ENCODE measurements around the gene KRT38. TPM values are rescaled to one million over a fixed set of nuclear protein-coding genes. Genes with fewer than 3 reads are reported as not detected.

The KRT38 gene
- total and polyA plus RNA-seq, 2 of the 8 experiments (the other 6 are each of a cell fraction or from before 2014, with no cell fraction given) = not detected

- 87% methylated on average over 4 of the region's 4 CpGs; no CpG with 5 or more reads in 1 of the 2 experiments for WGBS, 2 experiments (ENCODE audit: extremely low coverage in 1 of 2, insufficient coverage in 1 of 2, insufficient read length in 1 of 2, insufficient replicate concordance in 2 of 2, low coverage in 1 of 2, low lambda C conversion rate in 2 of 2, missing lambda C conversion rate in 1 of 2)
- H3K18ac ChIP-seq (ENCODE audit: extremely low read depth, low read length) = no peak overlapping the region
- no peak overlapping the region for H3K4me2 ChIP-seq (ENCODE audit: insufficient read depth in 1 of 2, low read depth in 2 of 2, low read length in 2 of 2)
- no peaks in the 10 kb centered on the region for H3K27me3 ChIP-seq (replicated peaks in 1 of 4; ENCODE audit: control insufficient read depth in 3 of 4, extremely low read depth in 1 of 4, insufficient read depth in 3 of 4, low read length in 3 of 4)
- no peak overlapping the region for H2AK5ac ChIP-seq (ENCODE audit: low read depth, low read length)
- no peak overlapping the region for H3K56ac ChIP-seq (replicated peaks; ENCODE audit: insufficient read length, low read depth, low read length)
- H4K20me1 ChIP-seq (replicated peaks in 1 of 2; ENCODE audit: control insufficient read depth in 1 of 2, insufficient read depth in 2 of 2, low read length in 2 of 2) = no peaks in the 10 kb centered on the region
- H3K9ac ChIP-seq (replicated peaks in 1 of 4; ENCODE audit: extremely low read depth in 1 of 4, low read depth in 3 of 4, low read length in 3 of 4) = no peak overlapping the region
- no peak overlapping the region for H3K4me3 ChIP-seq (ENCODE audit: extremely low read depth in 1 of 4, insufficient read depth in 2 of 4, low read depth in 3 of 4, low read length in 4 of 4)
- H2AFZ ChIP-seq (ENCODE audit: low read length) = no peak overlapping the region
- no peaks in the 10 kb centered on the region for H3K4me1 ChIP-seq (replicated peaks in 1 of 4; ENCODE audit: control insufficient read depth in 3 of 4, insufficient read depth in 4 of 4, low read length in 3 of 4)
- no peak overlapping the region for H3K14ac ChIP-seq (ENCODE audit: insufficient read length)
- H2BK20ac ChIP-seq (ENCODE audit: low read length) = no peak overlapping the region
- no peak for FAIRE-seq
- no peak overlapping the region for H2BK12ac ChIP-seq (ENCODE audit: low read depth, low read length)
- H3K23me2 ChIP-seq (ENCODE audit: low read depth, low read length) = no peaks in the 10 kb centered on the region
- no peak overlapping the region for H3K4ac ChIP-seq (replicated peaks; ENCODE audit: insufficient read length, low read depth, low read length)
- H3K36me3 ChIP-seq (ENCODE audit: control insufficient read depth in 2 of 4, insufficient read depth in 4 of 4, low read length in 3 of 4) = no peaks in the 10 kb centered on the region
- H2BK5ac ChIP-seq (ENCODE audit: low read depth, low read length) = no peak overlapping the region
- CTCF ChIA-PET (ENCODE audit: partially characterized antibody) = interaction anchor here (1.5 kb wide), 1 partner anchor 82 kb away, joined by 6 read pairs; no protein-coding TSS in a partner anchor
- H3K23ac ChIP-seq (ENCODE audit: insufficient read length) = no peak overlapping the region
- no peaks in the 10 kb centered on the region for H3K79me1 ChIP-seq (ENCODE audit: low read depth, low read length)
- H4K91ac ChIP-seq (replicated peaks; ENCODE audit: insufficient read length, low read length) = no peak overlapping the region
- no peak overlapping the region for H3K27ac ChIP-seq (ENCODE audit: low read depth, low read length)
- no peak overlapping the region for H4K8ac ChIP-seq (ENCODE audit: extremely low read depth, insufficient read depth, low read length)
- no peaks in the 10 kb centered on the region for H3K79me2 ChIP-seq (ENCODE audit: control insufficient read depth in 1 of 2, insufficient read depth in 2 of 2, low read length in 2 of 2)
- H3K9me3 ChIP-seq (ENCODE audit: insufficient read depth in 2 of 2, low read depth in 1 of 2, low read length in 1 of 2) = no peaks in the 10 kb centered on the region; a peak in 1 of 4 replicates
- POLR2A ChIA-PET (ENCODE audit: partially characterized antibody) = no interaction called here
- H2BK120ac ChIP-seq (replicated peaks; ENCODE audit: low read depth, low read length) = no peak overlapping the region
- no peak for DNase-seq (ENCODE audit: low read depth in 1 of 2, low spot score in 2 of 2)
- no peak overlapping the region for H4K5ac ChIP-seq (ENCODE audit: insufficient read length, low read depth, low read length)
- H2BK15ac ChIP-seq (ENCODE audit: low read length) = no peak overlapping the region
- no peak for TF ChIP-seq JUND (IDR thresholded peaks at IDR 0.05; ENCODE audit: low read length)
- TF ChIP-seq SAP30 (IDR thresholded peaks at IDR 0.05; ENCODE audit: insufficient read depth, insufficient replicate concordance, low read length) = no peak
- TF ChIP-seq HDAC6 (IDR thresholded peaks at IDR 0.05; ENCODE audit: low read depth, low read length) = no peak
- TF ChIP-seq GABPA (IDR thresholded peaks at IDR 0.05; ENCODE audit: borderline replicate concordance, insufficient read depth, low read length) = no peak
- TF ChIP-seq MAFK (IDR thresholded peaks at IDR 0.05; ENCODE audit: low read depth, low read length) = no peak
- TF ChIP-seq CHD1 (IDR thresholded peaks at IDR 0.05; ENCODE audit: low read depth, low read length) = no peak
- TF ChIP-seq CBX8 (IDR thresholded peaks at IDR 0.05; ENCODE audit: borderline replicate concordance, low read depth, low read length) = no peak
- TF ChIP-seq, protein P1, sequence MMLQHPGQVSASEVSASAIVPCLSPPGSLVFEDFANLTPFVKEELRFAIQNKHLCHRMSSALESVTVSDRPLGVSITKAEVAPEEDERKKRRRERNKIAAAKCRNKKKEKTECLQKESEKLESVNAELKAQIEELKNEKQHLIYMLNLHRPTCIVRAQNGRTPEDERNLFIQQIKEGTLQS (IDR thresholded peaks at IDR 0.05; ENCODE audit: insufficient read depth, low read depth, low read length) = no peak
- TF ChIP-seq CHD2 (IDR thresholded peaks at IDR 0.05; ENCODE audit: low read length) = no peak
- TF ChIP-seq EP300 (IDR thresholded peaks at IDR 0.05; ENCODE audit: borderline replicate concordance in 1 of 2, low read depth in 2 of 2, low read length in 2 of 2) = no peak
- TF ChIP-seq SIRT6 (IDR thresholded peaks at IDR 0.05; ENCODE audit: low read length) = no peak
- TF ChIP-seq SIN3A (conservative IDR thresholded peaks at IDR 0.05 in 1 of 2, IDR thresholded peaks at IDR 0.05 in 1 of 2; ENCODE audit: low read depth in 1 of 2, low read length in 2 of 2) = no peak
- no peak for TF ChIP-seq TAF7 (optimal IDR thresholded peaks at IDR 0.05; ENCODE audit: borderline replicate concordance, low read depth, low read length)
- no peak for TF ChIP-seq KDM1A (IDR thresholded peaks at IDR 0.05; ENCODE audit: borderline replicate concordance, low read length)
These were observed 26.8 kb upstream of the KRT38 start for GRCh38 chr17:41467561-41467960.

Data from H1 (cell line).